ENCODE results near the gene SDF4. TPM values are rescaled to one million over a fixed set of nuclear protein-coding genes. Genes with fewer than 3 reads are reported as not detected.

Gene SDF4
- total RNA-seq, 4 donors from 2014 or later = 51.0 to 94.2 (median 79.4) TPM

DNA sequence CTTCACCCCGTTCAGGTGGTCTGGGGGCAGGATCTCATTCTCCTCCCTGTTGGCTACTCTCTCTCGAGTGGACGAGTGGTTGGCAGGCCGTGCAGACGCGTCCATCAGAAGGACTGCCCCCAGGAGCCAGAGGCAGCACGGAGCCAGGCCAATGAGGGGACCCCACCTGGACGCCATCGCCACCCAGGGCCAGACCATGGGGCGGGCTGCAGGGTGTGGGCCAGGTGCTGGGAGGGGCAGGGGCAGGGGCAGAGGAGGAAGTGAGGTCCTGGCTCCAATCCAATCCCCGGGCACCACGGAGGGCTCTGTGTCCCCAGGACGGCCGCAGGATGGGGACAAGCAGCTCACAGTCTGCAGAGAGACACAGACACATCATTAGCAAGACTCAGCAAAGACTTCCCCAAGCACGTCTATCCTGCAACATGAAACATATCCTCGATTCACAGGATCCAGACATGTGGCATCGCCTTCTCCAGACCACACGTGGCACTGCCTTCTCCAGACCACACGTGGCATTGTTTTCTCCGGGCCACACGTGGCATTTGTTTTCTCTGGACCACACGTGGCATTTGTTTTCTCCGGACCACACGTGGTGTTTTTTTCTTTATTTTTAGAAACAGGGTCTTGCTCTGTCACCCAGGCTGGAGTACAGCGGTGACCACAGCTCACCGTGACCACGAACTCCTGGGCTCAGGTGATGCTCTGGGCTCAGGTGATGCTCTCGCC lies 3.0 kb downstream of the SDF4 start:
- TF ChIP-seq, protein P1, sequence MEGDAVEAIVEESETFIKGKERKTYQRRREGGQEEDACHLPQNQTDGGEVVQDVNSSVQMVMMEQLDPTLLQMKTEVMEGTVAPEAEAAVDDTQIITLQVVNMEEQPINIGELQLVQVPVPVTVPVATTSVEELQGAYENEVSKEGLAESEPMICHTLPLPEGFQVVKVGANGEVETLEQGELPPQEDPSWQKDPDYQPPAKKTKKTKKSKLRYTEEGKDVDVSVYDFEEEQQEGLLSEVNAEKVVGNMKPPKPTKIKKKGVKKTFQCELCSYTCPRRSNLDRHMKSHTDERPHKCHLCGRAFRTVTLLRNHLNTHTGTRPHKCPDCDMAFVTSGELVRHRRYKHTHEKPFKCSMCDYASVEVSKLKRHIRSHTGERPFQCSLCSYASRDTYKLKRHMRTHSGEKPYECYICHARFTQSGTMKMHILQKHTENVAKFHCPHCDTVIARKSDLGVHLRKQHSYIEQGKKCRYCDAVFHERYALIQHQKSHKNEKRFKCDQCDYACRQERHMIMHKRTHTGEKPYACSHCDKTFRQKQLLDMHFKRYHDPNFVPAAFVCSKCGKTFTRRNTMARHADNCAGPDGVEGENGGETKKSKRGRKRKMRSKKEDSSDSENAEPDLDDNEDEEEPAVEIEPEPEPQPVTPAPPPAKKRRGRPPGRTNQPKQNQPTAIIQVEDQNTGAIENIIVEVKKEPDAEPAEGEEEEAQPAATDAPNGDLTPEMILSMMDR (IDR thresholded peaks at IDR 0.05 in 4 of 5, conservative IDR thresholded peaks at IDR 0.05 in 1 of 5) = no peak
- TF ChIP-seq POLR2A (IDR thresholded peaks at IDR 0.05) = no peak
- no peak for DNase-seq
- ATAC-seq = no peak
- in situ Hi-C loops (cut with MboI; ENCODE audit: low sequenced_read_pairs in 4 of 4) = no loop called here
- Histone ChIP-seq H3K27ac (no peak overlapping the region), H3K36me3 (peaks cover 0 to 26% of the 10 kb centered on the region in 2 donors), H3K4me1 (peaks cover 23 to 29% of the 10 kb centered on the region in 2 donors), H3K4me3 (no peak overlapping the region), H3K27me3 (no peaks in the 10 kb centered on the region), H3K9me3 (no peaks in the 10 kb centered on the region)
- intact Hi-C loops (cut with DNase I; ENCODE audit: low total_unique reads) = no loop called here

GRCh38 chr1:1228187-1228586 lies 3.6 kb downstream of the SDF4 start:
- no peak for ATAC-seq
- intact Hi-C loops (cut with DNase I; ENCODE audit: low total_unique reads) = no loop called here

GRCh38 chr1:1227386-1227785 lies 4.4 kb downstream of the SDF4 start:
- intact Hi-C loops (cut with DNase I; ENCODE audit: low total_unique reads) = no loop called here
- no peak overlapping the region for H3K27ac ChIP-seq
- H3K27me3 ChIP-seq = no peaks in the 10 kb centered on the region
- peaks cover 0 to 39% of the 10 kb centered on the region in 2 donors for H3K36me3 ChIP-seq
- in situ Hi-C loops (cut with MboI; ENCODE audit: low sequenced_read_pairs in 4 of 4) = no loop called here
- ATAC-seq (no peak), DNase-seq (no peak)
- peaks cover 16 to 29% of the 10 kb centered on the region in 2 donors for H3K4me1 ChIP-seq
- no peaks in the 10 kb centered on the region for H3K9me3 ChIP-seq
- no peak for TF ChIP-seq POLR2A (IDR thresholded peaks at IDR 0.05)
- TF ChIP-seq, protein P1 (IDR thresholded peaks at IDR 0.05 in 4 of 5, conservative IDR thresholded peaks at IDR 0.05 in 1 of 5) = no peak
- H3K4me3 ChIP-seq = no peak overlapping the region

More at GRCh38 chr1:1228187-1228586, 3.6 kb downstream of the SDF4 start:
- no peaks in the 10 kb centered on the region for H3K27me3 ChIP-seq
- peaks cover 0 to 31% of the 10 kb centered on the region in 2 donors for H3K36me3 ChIP-seq
- in situ Hi-C loops (cut with MboI; ENCODE audit: low sequenced_read_pairs in 4 of 4) = no loop called here
- H3K4me3 ChIP-seq = no peak overlapping the region
- no peaks in the 10 kb centered on the region for H3K9me3 ChIP-seq
- DNase-seq = no peak
- TF ChIP-seq, protein P1 (IDR thresholded peaks at IDR 0.05 in 4 of 5, conservative IDR thresholded peaks at IDR 0.05 in 1 of 5) = no peak
- no peak for TF ChIP-seq POLR2A (IDR thresholded peaks at IDR 0.05)
- peaks cover 23 to 29% of the 10 kb centered on the region in 2 donors for H3K4me1 ChIP-seq
- H3K27ac ChIP-seq = no peak overlapping the region

DNA sequence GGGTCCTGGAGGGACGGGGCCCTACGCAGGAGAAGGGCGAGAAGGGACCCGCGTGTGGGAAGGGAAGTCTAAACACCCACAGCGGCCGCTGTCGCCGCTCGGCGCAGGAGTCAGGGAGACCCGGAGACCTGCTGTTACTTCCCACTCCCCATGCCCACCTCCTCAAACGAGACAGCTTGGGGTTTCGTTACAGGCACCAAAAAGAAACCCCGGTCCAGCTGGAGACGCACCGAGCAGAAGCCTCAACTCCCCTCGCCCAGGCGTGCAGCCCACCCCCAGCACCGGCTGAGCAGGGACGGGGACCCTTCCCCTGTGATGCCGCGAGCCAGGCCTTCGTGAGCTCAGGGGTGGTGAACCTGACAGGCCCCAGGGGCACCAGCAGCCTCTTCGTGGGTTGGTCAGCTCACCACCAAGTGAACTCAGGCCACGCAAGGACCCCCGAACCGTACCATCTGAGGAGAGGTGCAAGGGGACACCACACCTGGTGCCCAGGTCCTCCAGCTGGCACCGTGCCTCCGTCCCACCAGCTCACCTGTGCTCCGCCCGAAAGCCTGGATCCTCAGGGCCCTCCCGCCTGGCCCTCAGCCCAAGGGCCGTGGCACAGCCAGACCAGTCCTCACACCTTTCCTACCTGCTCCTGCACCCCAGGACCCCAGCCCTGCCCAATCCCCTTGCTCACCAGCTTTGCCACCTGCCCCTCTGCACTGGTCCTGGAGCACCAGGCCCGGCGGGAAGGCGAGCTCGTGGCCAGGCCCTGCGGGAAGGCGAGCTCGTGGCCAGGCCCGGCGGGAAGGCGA lies 5.0 kb downstream of the SDF4 start:
- Histone ChIP-seq H3K4me3 (no peak overlapping the region), H3K27ac (no peak overlapping the region), H3K36me3 (peaks cover 0 to 45% of the 10 kb centered on the region in 2 donors), H3K9me3 (no peaks in the 10 kb centered on the region), H3K27me3 (no peaks in the 10 kb centered on the region), H3K4me1 (peaks cover 16 to 29% of the 10 kb centered on the region in 2 donors)
- in situ Hi-C loops (cut with MboI; ENCODE audit: low sequenced_read_pairs in 4 of 4) (no loop called here), intact Hi-C loops (cut with DNase I; ENCODE audit: low total_unique reads) (no loop called here)
- DNase-seq (no peak), ATAC-seq (no peak)
- TF ChIP-seq, protein P1 (IDR thresholded peaks at IDR 0.05 in 4 of 5, conservative IDR thresholded peaks at IDR 0.05 in 1 of 5) = no peak
- no peak for TF ChIP-seq POLR2A (IDR thresholded peaks at IDR 0.05)

Data from gastrocnemius medialis (tissue), 4 donors.